ENCODE results near the gene ALDH4A1.

The ALDH4A1 gene, protein sequence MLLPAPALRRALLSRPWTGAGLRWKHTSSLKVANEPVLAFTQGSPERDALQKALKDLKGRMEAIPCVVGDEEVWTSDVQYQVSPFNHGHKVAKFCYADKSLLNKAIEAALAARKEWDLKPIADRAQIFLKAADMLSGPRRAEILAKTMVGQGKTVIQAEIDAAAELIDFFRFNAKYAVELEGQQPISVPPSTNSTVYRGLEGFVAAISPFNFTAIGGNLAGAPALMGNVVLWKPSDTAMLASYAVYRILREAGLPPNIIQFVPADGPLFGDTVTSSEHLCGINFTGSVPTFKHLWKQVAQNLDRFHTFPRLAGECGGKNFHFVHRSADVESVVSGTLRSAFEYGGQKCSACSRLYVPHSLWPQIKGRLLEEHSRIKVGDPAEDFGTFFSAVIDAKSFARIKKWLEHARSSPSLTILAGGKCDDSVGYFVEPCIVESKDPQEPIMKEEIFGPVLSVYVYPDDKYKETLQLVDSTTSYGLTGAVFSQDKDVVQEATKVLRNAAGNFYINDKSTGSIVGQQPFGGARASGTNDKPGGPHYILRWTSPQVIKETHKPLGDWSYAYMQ

DNA sequence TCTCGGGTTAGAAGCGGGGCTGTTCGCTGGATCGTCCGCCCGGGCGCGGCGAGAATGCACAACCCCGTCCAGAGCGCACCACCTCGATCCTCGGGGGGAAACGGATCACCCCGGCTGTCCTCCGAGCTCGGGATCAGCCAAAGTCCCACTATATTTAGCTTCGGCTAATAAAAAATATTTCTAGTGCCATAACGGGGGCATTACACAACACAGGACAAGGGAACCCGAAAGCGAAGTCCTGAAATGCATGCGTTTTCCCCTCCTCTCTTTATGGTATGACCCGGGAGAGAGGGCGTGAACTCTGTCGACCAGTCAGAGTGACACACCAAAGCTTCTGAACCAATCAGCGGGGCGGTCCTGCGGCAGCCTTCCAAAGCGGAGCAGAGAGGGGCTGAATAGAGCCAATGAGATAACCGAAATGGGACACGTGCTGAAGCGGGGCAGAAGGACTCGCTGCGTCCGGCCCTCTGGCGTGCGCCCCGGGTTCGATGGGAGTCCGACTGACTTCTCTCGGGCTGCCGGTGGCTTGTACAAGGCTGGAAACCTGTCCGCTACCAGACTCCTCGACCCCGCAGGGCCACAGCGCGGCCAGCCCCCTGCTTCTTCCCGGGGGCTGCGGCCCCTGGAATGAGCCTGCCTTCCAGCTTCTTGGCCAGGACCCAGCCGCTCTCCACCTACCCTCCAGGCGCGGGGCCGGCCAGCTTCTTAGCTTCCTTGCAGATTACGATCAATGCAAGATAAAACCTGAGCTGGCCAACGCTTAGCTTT is at the start of gene ALDH4A1:
Gene ALDH4A1, minus strand, starts transcription at position 33 of the 768 bp plus-strand sequence. Its CDS starts 32 bp downstream, at position 1.
- peak; percentile 82 for DNase-seq

DNA sequence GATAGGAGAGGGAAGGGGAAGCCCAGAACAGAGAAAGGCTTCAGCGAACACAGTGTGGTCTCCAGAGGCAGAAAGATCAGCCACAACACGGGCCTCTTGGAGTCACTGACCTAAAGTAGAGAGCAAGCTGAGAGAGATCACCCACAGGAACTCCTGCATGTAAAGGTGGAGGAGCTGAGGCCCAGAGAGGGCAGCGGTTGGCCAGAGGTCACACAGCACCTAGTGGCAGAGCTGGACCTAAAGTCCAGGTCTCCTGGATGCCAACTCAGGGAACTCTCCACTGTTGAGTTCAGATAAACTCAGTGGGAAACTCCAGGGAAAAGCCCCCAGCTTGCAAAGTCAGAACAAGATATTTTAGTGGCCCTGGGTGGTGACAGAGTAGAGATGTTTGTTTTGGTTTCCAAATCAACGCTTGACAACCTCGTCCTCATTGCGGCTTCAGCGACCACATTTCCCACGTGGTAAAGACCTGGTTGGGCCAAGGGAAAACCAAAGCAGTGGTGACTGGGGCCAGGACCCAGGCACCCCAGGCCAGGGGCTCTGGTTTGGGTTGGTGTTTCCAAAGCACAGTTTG is 49.5 kb upstream of the ALDH4A1 start:
- peak; percentile 54 for DNase-seq

DNA sequence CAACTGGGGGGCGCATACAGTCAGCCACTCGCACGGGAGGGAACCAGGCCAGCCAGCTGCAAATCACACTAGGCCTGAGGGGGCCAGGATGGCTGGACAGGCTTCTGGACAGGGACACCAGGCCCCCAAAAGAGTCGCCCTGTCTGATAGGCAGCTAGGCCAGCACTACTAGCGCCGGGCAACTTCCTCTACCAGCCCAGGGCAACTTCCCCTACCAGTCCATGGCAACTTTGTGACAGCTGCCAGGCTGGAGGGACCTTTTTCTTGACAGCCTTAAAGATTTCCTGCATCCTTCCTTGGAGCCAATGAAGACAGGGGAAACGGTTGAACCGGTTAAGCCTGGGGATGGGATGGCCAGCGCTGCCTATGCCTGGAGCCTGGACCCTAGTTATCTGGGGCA is 49.1 kb upstream of the ALDH4A1 start:
- no peak for DNase-seq

DNA sequence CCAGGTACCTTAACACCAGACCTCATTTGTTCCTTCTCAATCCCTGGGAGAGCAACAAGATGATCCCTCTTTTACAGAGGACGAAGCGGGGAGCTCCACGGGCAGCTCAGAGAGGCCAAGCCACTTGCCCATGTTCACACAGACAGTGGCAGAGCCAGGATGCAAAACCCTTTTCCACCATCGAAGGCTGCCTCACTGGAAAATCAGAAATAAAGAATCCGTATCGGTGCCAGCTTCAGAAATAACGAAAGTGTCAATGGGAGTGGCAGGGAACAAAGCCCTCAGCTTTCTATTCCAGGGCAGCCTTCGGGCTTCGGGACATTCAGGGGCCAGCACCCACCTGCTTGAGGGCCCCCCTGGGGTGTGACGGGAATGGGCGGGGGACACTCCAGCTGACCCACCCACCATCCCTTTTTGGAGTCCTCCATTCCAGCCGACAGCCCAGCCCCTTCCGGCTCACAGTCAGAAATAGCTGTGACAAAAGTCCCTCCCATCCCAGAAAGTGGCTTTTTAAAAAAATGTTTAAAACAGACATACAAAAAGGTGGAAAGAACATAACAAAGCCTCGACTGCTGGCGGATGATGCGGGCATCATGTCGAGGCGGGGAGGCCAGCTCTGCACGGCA is 48.2 kb upstream of the ALDH4A1 start:
- DNase-seq: no peak

DNA sequence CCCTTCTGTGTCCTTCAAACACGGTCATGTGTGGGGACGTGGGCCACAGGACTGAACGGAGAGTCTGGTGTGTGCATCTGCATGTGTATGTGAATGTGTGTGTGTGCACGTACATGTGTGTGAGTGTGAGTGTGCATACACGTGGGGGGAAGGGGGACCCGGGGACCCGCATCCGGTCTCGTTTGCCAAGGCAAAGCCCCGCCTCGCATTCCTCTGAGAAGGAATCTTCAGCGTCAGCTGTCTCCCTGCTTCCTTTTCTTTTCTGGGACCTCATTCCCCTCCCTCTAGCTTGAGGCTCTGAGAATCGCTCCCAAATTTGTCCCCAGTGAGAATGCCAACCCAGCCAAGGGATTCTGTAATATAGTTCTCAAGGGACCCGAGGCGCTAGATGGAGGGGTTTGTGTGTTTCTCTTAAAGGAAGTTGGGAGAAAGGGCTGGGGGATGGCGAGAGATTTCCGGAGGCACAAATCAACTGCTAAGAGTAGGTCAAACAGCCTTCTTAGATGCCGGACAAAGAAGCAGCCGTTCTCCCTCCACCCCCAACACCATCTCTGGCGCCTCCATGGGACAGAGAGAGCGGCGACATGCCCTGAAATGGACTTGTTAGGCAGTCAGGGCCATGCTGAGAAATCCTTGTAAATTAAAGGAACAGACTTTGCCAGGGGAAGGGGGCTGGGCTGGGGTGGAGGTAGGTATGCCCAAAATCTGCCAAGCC is 47.5 kb upstream of the ALDH4A1 start:
- no peak for DNase-seq

DNA sequence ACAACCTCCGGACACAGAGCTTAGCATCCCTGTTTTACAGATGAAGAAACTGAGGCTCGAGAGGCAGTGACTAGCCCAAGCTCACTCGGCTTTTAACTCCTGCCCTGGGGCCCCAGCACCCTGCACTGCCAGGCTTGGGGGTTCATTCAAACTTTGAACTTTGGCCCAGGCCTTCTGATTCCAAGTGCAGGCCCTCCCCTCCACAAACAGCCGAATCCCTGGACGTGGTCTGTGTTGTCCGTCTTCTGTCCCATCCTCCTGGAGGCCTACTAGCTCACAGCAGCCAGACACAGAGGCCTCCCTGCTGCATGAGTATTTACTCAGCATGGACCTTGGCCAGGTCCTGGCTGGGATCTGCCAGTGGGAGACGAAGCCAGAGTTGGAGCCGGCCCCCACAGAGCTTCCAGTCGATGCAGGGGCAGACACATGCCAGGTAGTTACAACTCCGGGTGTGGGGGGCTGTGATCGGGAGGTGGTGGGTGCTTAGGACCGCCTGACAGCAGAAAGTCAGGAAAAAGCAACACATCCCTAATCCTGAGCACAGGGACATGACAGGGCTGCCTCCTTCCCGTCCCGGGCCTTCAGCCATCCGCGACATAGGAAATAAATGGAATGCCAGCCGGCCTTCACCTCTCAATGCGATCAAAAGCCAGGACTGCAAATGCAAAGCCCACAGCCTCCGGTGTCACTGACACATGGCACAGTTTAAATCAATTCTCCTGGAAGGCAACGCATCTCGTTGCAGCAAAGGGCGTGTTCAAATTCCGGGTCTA is 46.7 kb upstream of the ALDH4A1 start:
- DNase-seq: no peak

DNA sequence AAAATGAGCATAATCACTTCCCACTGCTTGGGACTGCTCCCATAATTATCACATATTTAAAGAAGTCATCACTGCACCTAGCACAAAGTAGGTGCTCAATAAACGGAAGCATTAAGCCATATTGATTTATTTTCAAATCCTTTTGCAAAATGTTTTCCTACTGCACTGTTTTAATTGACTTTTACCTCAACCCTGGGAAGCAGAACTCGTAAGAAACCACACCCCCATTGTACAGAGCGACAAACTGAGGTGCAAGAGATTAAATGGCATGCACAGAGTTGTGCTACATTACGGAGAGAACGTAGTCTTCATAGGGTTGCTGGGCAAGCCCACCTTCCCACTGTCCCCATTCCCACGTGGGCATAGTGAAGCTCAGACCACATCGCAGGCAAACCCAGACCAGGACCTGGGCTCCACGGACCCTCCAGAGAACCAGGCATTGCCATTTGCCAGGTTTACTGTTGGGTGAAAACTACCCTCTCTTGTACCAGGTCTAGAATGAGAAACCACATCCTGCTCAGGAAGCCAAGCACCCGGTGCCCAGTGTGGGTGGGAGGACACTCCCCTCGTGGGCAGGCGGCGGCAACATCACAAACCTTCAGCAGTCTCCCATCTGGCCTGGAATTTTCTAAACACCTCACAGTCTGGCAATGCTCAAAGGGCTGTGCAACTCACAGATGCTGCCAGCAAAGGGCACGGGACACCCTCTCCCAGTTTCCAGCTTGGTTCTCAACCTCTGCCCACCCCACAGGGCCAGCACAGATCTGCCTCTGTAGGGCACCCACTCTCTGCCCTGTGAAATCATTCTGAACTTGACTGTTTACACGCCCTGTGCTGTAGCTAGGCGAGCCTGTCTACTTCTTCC is 45.9 kb upstream of the ALDH4A1 start:
- DNase-seq: peak; percentile 36

DNA sequence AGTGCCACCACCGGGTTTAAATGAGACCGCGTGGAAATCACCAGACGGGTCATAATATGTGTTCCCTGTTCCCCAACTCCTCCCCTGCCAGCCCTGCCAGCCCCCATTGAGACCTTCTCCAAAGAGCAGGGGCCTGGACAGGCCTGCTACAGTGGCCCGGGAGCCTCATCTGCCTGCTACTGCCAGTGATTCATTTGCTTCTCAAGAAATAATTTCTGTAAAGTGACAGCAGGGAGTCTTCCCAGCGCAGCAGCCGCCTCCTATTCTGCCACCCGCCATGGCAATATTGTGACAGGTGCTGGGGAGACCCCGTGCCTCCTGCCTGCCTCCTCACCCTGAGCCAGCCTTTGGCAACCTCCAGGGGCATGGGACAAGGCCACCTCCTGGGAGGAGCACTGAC is 45.2 kb upstream of the ALDH4A1 start:
- DNase-seq: no peak

DNA sequence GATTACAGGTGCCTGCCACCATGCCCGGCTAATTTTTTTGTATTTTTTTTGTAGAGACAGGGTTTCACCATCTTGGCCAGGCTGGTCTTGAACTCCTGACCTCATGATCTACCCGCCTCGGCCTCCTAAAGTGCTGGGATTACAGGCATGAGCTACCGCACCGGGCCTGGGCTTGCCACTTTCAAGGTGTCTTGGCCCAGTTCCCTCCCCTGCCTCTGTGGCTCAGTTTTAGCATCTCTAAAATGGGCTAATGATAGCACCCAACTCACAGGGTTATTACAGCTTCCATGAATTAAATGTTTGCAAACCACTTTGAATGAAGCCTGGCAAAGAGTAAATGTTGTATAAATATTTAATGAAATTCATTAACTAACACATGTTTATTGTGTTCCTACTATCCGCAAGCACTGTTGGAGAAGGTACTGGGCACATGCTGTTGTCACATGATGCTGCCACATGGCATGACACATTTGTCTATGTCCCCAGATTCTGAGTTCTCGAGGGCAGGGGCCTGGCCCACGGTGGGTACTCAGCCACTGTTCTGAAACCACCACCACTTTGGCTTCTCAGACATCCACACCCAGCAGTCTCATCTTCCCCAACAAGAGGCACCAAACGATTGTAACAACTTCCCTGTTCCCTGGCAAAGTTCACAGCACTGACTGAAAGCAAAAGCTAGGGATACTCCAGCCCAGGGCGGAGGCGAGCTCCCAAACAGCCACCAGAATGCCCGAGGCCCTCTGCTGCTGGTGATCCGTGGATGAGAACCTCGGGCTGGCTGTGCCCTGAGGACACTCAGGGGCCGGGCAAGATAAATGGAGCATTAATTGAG is 44.4 kb upstream of the ALDH4A1 start:
- no peak for DNase-seq

DNA sequence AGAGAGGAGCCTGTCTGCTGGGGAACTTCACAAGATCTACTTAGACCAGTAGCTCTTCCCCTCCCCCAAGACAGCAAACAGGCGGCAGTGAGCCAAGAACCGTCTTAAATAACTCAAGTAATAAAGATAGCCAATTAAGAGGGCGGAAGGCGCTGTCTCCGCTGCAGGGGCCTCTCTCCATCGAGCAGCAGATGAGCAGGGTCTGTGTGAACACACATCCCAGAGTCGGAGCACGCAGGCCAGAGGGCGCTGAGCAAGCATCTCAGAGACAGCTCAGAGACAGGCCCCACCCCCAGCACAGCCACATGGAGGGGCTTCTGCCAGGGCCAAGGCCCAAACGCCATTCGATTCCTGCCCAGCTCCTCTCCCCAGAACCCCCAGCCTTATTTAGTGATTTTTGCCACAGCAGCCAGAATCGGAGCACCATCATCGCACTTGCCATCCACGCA is 43.1 kb upstream of the ALDH4A1 start:
- no peak for DNase-seq

DNA sequence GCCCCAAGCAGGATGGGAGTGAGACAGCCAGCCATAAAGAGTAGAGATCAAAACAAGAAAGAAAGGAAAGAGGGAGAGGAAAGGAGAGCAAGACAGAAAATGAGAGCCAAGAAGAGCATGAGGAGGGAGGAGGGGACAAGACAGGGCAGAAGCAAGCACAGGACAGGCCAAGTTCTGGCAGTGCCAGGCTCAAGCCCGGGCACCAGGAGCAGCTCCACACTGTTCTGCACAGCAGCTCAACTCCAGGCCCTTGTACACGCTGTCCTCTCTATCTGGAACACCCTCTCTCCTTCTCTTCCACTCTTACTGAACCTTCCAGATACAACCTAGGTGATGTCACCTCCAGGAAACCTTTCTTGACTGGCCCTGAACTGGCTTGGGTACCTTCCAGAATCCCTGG is 42.5 kb upstream of the ALDH4A1 start:
- DNase-seq: no peak

DNA sequence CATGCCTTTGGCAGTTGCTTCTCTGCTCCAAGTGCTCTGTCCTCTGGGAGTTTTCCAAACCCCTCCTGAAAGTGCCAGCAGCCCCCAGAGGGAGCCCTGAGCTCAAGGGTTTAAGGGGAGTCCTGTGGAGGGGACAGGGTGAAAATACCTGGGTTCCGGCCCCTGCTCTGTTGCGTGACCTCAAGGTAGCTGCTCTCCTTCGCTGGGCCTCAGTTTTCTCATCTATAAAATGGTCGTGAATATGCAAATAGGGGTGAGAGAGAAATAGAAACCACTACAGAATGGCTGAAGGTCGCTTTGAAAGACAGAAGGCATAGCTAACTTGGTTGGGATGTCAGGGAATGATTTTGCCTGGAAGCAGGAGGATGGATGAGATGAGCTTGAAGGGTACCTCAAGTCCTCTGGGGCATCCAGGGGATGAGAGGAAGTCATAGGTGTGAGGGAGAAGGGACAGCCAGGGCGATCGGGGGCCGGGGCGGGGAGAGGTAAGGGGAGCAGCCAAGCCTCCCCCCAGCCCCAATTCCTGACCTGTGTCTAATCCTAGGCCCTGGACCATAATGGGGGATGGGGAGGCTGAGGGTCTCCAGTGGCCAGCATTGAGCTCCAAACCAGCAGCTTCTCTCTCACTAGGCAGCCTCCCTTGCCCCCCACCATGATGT is 41.7 kb upstream of the ALDH4A1 start:
- DNase-seq: no peak

DNA sequence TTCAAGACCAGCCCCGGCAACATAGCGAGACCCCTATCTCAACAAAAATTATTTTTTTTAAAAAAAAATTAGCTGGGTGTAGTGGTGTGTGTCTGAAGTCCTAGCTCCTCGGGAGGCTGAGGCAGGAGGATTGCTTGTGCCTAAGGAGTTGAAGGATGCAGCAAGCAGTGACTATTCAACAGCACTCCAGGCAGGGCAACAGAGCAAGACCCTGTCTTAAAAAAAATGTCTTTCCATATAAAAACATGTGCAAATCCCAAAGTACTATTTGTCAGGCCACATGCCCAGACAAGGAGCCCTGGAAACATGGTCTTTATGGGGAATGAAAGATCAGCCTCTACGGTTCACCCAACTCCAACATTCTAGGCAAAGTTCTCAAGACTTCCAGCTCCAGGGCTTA is 40.8 kb upstream of the ALDH4A1 start:
- no peak for DNase-seq

DNA sequence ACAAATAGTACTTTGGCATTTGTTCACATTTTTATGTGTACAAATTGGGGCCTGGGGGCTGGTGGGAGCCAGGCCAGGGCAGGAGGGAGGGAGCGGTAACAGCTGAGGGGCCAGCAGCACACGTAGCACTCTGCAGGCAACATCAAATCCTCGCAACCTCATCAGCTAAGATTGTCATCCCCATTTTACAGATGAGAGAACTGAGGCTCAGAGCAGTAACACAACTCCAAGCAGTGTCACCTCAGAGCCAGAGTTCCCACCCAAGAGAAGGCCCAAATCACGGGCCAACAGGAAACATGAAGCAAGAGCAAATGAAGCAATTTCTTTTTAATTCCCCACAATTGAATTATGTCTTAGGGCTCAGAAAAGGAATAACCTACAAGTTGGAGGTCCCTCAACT is 40.0 kb upstream of the ALDH4A1 start:
- no peak for DNase-seq

DNA sequence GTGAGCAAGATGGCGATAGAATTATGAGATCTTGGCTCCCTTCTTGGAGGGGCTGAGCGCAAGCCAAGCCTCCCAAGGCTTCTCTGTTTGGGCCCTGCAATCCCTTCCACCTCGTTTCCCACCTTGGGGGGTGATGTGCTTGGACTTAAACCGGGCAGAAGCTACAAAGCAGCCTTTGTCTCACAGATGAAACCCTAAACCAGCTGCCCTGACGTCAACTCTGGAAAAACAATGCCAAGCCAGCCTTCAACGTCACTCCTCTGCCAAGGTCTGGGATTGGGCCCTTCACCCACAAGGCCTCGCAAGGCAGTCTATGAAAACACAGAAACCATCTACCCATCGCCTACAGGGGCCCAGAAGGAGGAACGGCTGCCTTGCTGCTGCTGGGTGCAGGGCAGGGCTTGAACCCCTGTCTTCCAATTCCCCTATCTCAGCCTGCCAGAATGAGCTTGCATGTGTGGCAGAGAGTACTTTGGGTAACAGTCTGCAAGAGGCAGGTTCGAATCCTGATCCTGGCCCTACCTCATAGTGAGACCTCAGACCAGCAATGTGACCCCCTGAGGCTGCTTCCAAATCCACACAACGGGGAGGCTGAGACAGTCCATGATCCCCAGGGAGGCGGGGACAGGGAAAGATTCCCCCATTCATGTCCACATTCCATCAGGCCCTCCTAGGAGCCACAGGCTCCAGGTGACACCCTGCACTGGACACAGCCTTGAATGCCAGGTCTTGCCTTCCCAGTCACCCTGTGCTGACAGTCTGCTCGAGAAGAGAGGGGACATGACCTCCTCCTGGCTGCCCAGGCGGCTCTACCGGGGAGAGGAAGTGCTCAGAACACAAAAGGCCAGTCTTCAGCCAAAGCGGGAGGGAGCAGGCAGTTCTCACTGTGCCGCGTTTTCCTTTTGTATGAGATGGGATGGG is 39.1 kb upstream of the ALDH4A1 start:
- DNase-seq: no peak

DNA sequence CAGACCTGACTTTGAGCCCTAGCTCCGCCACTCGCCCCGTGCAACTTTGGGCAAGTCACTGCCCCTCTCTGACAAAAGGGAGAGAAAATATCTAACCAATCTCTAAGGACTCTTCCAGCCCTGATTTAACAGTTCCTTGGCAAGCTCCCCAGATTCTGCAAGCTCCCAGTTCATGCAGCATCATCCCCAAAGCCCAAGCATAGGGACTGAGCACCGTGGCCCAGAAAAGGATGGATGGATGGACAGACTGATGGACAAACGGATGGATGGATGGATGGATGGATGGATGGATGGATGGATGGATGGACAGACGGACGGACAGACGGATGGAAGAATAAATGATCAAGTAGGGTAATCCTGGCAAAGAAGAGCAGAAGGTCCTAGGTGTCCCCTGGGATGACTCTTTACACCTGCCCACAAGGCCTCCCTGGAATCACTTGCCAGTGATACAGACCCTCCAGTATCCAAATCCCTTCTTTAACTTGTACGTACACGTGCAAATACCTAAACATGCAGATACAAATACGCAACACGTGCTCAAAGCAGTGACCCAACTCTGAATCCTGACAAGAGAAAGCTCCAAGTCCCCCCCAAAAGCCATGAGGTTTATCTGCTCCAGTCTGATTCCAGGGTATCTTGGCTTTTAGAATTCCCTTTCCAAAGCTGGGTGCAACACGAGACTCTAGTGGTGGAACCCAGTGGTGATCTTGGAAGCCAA is 38.1 kb upstream of the ALDH4A1 start:
- DNase-seq: no peak

All from stimulated activated CD4-positive, alpha-beta T cell treated with anti-CD3 and anti-CD28 coated beads, Interleukin-12 subunit alpha, Interleukin-12 subunit beta, amount 100 ng/mL, for 4 hours (primary cell).